CD4-positive, alpha-beta T cell treated with Interleukin-12 subunit alpha and Interleukin-12 subunit beta, for 1 hour (primary cell): ENCODE data around the gene MRPL19.

Source experiments
- DNase-seq: peaks from one replicate; pipeline ENCODE4 v3.0.0-alpha.2; 2020

Gene MRPL19

GRCh38 chr2:75646583-75647425, at the start of gene MRPL19:
MRPL19 (plus strand) TSS chr2:75646783; CDS start chr2:75646808, 25 bp downstream.
- DNase-seq: peak; percentile 86

DNA sequence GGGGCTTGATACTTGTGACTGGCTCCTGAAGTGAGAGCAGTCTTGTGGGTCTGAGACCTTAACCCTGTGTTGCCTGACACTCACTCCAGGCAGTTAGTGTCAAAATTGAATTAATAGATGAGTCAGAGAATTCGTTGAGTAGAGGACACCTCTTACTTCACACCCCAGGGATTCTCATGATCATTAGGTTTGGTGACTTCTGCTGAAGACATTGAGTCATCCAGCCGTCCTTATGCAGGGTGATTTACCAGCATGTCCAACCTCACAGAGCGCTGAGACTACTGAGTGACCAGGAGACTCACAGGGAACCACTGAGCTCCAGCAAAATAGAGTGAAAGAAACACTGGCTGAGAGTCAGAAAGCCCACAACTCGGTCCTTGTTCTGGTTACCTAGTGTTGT, 49.8 kb upstream of the MRPL19 start:
- DNase-seq: no peak

DNA sequence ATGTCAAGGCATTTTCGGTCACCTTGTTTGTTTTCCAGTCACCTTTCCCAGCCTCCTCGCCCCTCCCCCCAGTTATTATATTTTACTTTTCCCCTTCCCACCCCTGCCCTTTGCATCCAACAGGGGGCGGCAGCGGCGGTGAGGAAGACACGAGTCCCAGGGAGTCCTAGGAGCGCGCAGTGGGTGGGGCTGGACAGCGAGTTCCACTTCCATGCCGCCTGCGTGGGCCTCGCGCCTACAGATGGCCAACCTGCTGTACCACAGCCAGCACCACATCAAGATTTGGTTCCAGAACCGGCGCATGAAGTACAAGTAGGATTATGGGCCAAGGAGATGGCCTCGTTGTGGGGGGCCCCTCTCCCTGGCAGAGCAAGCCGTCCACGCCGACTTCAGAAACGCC, 48.6 kb upstream of the MRPL19 start:
- no peak for DNase-seq

DNA sequence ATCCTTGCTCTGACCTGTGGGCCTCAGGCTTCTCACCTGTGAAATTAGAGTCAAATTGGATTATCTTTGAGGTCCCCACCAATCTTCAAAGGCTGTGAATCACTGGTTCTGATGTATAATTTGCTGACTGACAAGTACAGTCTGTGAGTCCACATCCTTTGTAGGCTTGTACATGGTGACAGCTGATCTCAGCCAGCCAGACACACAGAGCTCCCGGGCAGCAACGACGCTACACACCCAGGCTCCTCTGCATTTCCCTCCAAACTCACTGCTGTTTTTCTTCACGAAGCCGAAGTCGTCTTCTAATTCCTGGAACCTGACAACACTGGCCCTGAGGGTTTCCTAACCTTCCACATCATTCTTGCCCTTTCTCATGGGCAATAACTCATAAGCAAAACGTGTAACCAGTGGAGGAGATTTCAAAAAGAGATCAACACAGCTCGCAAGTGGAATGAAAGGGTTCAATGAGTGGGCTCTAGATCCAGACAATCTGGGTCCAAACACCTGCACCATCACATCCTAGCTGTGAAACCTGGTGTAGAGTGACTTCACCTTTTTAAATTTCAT, 47.9 kb upstream of the MRPL19 start:
- DNase-seq: no peak

DNA sequence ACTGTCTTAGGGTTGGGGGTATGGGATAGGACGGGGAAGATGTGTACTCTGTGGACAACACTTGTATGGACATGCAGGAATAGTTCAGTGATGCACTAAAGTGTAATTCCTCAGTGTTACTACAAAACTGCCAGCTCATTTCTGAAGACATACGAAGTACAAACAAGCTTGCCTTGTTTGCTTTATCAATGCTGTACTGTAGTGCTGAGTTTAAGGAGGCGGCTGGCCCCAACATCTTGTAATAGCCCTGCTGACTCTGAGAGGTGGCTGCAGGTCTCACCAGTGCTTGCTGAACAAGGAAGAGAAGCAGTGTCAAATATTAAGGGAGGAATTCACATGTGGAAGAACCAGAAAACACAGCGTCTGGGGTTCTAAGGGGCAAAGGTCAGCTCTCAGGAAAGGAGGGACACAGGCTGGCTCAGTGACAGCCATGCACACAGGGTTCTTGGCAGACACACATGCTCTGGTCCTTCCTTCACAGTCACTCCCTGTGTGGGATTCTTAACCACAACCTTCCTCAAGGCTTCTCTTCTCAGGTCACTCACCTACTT, 46.0 kb upstream of the MRPL19 start:
- no peak for DNase-seq

GRCh38 chr2:75602724-75603342, 43.8 kb upstream of the MRPL19 start:
- DNase-seq: no peak

- DNase-seq: no peak
Measured at GRCh38 chr2:75603477-75603876, 43.1 kb upstream of the MRPL19 start.

DNA sequence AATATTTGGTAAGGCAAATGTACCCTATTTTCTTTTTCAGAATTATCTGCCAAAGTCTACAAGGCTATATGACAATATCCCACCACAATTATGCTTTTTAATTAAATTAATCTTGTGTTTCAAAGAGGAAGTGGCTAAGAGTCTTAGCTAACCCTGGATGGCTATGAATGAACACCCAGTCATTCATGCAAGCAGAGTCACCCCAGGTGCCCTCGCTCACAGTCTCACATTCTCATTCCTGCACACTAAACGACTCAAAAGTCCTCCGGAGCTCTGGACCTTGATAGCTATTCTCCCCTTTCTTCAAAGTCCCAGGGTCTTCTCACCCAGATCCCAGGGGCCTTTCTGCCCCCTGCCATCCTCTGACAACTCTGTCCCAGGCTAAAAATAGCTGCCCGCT, 42.1 kb upstream of the MRPL19 start:
- DNase-seq: no peak

GRCh38 chr2:75605770-75606529, 40.6 kb upstream of the MRPL19 start:
- no peak for DNase-seq

DNA sequence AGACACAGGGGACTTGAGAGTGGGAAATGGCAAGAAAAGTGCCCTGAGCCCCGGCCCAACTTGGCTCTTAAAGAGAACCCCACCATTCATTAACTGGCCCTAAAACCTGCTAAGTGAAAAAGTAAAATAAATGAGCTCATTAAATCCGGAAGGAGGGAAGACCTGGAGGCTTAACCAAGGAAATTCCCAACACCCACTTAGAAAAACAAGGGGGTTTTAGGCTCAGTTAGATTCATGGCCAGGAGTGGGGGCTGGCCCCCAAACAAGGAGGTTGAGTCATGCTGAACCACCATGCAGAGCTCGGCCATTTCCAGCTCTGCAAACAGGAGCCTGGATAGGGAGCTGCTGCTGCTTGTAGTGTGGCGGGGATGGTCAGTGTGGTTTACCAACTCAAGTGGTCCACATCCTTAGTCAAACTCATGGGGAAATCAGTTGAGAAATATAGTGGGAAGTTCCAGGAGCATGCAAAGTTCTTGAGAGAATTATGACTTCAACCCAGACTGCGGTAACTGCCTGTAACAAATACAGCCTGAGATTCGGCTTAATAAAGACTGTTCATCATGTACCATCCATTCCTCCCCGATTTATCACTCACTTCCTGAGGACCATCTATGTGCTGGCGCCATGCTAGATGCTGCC, 39.7 kb upstream of the MRPL19 start:
- no peak for DNase-seq

DNA sequence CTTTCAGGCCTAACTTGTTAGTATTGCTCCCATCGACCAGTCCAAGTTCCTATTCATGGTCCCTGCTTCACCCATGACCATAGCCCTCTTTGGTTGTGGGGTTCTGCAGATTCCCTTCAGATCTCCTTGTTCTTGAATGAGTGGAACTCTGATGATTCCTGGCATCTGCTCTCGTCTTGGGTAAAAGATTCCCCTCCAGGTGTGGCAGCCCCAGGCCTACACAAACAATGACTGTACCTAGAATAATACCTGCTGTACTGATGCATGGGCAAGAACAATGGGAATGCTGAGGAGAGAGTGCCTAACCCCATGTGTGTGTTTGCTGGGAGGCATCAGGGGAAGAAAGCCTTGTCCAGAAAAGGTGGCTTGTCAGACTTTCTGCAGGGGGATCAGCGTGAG, 39.2 kb upstream of the MRPL19 start:
- DNase-seq: no peak

DNA sequence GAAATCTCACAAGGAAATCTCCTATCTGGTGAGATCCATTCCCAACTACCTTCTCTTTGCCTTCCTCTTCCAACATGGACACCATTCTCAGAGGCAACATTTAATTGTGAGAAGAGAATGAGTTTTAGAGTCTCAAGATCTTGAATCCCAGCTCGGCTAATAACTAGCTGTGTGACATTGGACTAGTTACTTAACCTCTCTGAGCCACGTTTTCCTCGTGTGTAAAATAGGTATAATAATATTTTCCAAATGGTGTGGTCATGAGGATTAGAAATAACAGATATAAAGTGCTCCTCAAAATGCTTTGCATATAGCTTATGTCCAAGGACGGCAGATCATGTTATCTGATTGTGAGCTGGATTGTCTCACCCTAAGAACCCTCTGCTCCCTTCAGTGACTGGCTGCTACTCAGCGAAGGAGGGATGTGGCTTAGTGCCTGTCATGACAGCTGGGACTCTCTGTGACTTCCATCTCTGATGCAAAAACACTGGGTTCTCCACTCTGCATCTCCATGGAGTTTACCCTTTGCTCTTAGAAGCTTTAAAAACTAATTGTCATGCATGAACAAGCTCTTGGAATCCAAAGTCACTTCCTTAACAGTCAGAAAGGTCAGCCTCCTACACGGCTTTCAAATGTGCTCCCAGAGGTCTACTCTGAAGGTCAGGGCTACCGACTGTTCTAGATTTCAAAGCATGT, 38.4 kb upstream of the MRPL19 start:
- DNase-seq: no peak

DNA sequence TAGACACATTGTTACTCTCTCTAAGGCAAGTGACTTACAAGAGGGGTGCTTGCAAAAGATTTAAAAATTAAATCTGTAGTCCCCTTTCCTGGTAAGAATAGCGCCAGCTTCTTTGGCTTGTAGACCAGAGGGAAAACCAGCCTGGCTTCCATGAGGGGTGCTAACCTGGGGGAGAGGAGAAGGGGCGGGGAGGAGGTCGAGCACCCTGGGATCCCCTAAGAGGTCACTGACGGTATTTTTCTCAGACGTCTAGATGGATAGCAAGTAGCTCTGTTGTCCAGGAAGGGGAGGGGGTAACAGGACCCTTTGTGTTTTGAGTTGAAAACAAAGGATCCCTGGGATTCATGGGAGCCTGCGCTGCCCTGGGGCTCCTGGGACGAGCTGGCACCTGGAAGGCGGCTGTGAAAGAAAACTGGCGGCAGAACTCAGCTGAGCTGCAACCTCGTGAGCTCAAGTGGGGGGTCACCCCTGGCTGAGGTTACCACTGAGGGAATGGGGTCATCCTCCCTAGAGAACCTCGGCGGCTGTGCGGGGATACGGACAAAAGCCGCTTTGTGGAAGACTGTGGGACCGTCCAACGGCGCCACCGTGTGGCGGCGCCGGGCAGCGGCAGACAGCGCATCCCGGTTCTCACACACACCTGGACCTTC, 37.8 kb upstream of the MRPL19 start:
- peak; percentile 41 for DNase-seq

DNA sequence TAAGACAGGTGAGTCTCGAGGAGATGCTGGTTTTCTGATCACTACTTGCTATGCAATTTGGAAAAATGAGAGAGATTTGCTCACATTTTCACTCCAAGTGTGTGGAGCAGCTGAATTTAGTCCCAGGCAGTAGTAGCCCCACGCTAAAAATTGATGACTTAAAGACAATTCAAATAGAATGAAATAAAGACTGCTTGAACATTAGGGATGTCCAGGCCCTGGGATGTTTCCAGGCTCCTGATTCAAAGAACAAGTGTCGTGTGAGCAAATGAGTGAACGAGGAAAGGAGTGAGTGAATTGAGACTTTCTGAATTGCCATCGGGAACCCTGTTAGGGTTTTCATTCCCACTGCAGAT, 37.3 kb upstream of the MRPL19 start:
- DNase-seq: no peak

DNA sequence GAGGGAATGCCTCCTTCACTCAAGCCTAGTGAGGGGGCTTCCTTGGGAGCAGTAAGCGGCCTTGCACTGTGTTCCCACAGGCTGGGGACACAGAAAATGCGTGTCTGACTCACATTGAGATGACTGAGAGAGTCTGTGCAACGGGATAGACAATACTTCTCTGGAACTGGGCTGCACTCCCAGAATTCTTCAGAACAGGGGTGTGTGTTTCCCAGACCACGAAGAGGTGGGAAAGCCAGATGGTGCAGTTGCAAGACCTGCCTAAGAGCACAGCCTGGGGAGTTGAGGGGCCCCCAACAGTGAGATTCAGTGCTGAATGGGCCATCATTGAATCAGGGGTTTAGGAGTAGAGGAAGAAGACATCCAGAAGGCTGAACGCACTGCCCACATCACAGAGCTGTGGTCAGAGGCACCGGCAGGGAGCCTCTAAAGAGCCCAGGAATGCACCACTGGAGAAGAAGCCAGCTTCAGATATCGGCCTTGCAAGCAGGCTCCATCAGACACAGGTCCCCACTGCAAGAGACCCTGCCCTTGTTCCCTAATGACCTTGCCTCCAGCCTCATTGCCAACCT, 36.6 kb upstream of the MRPL19 start:
- DNase-seq: no peak

DNA sequence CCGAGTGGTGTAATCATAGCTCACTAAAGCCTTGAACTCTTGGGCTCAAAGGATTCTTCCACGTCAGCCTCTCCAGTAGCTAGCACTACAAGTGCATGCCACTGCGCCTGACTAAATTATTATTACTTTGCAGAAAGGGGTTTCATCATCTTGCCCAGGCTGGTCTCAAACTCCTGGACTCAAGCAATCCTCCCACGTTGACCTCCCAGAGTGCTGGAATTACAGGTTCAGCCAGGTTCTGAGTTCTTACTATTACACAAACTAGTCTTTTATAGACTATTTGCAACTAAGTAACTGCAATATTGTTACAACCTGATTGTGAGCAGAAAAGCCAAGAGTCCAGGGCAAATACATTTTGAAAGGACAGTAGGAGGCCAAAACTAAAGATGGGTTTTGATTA, 35.9 kb upstream of the MRPL19 start:
- DNase-seq: no peak

- no peak for DNase-seq
Measured at GRCh38 chr2:75612108-75612861, 34.3 kb upstream of the MRPL19 start.

- no peak for DNase-seq
Measured at GRCh38 chr2:75612862-75613243, 33.7 kb upstream of the MRPL19 start.

- DNase-seq: no peak
Measured at GRCh38 chr2:75614162-75614651, 32.4 kb upstream of the MRPL19 start.

DNA sequence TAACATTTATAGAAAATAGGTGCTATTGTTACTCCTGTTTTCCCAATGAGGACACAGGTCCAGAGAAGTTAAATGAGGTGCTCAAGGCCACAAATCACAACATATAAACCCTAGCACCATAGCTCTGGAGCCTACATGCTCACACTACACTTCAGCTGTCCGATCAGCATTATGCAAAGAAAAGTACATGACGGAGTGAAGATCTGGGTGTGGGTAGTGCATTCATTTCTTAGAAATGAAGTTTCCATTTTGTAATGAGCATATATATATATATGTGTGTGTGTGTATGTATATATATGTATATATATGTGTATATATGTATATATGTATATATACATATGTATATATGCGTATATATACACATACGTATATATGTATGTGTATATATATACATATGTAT, 30.2 kb upstream of the MRPL19 start:
- DNase-seq: no peak
